Fibroblast of pulmonary artery (primary cell): ENCODE results near the gene HADH.
"Not testable (repeated sequence)": the region's sequence is repeated elsewhere in the genome, so short reads cannot be mapped to it uniquely, and the experiment has no call there.

Source experiments
- DNase-seq: peaks from one replicate; pipeline ENCODE4 v3.0.0-alpha.2; 2010; ENCODE audit warnings: low read depth
- H3K4me3 ChIP-seq: replicated peaks from 2 replicates; pipeline ENCODE4 v1.5.1; 2011; ENCODE audit warnings: low read depth, mild to moderate bottlenecking, control low read depth, low read length, moderate library complexity
- CTCF ChIP-seq: IDR thresholded peaks from 2 replicates; pipeline ENCODE4 v1.5.1; 2011; ENCODE audit warnings: mild to moderate bottlenecking, control low read depth, low read length, inconsistent platforms; ENCODE audit errors: missing control alignments

Gene HADH

GRCh38 chr4:107989537-107990386 lies at the start of gene HADH:
Gene HADH, plus strand, starts transcription at chr4:107989889. Its CDS starts 44 bp downstream, at chr4:107989933.
- peak; percentile 89 for DNase-seq

GRCh38 chr4:107945809-107946208 lies 43.9 kb upstream of the HADH start:
- H3K4me3 ChIP-seq = no peak overlapping the region
- no peak for TF ChIP-seq CTCF
- DNase-seq = no peak

More at GRCh38 chr4:107989537-107990386, at the start of gene HADH:
- TF ChIP-seq CTCF = no peak
- H3K4me3 ChIP-seq = peak within 1 kb of the TSS; percentile 76

GRCh38 chr4:107950746-107951540 lies 38.7 kb upstream of the HADH start:
- DNase-seq = no peak
- TF ChIP-seq CTCF = no peak
- H3K4me3 ChIP-seq = no peak overlapping the region

GRCh38 chr4:107951551-107951950 lies 38.1 kb upstream of the HADH start:
- no peak overlapping the region for H3K4me3 ChIP-seq
- DNase-seq = peak; percentile 57
- TF ChIP-seq CTCF = no peak

GRCh38 chr4:107956011-107956410 lies 33.7 kb upstream of the HADH start:
- H3K4me3 ChIP-seq = no peak overlapping the region
- DNase-seq = no peak
- TF ChIP-seq CTCF = no peak

GRCh38 chr4:107966903-107967302 lies 22.8 kb upstream of the HADH start:
- no peak for TF ChIP-seq CTCF
- no peak for DNase-seq
- H3K4me3 ChIP-seq = no peak overlapping the region

- H3K4me3 ChIP-seq, DNase-seq: not testable (repeated sequence)
These were observed 22.2 kb upstream of the HADH start for GRCh38 chr4:107967519-107967918.

GRCh38 chr4:107967921-107968320 lies 21.8 kb upstream of the HADH start:
- DNase-seq, H3K4me3 ChIP-seq: not testable (repeated sequence)
